Mesenchymal stem cell (in vitro differentiated cells and primary cell): ENCODE results near the gene PARP15.
"Not testable (repeated sequence)": the region's sequence is repeated elsewhere in the genome, so short reads cannot be mapped to it uniquely, and the experiment has no call there.

Experiments
- DNase-seq: peaks from one replicate; pipeline ENCODE4 v3.0.0-alpha.2; 2013
- H2AFZ ChIP-seq: one replicate; pipeline ENCODE4 v1.6.1; 2013; ENCODE audit warnings: low read depth, mild to moderate bottlenecking, control low read depth, inconsistent platforms, low read length, moderate library complexity
- H2AK5ac ChIP-seq: 2 replicates; pipeline ENCODE4 v1.6.1; 2013; ENCODE audit warnings: low read length, moderate library complexity, mild to moderate bottlenecking, inconsistent platforms; ENCODE audit not compliant: severe bottlenecking
- H2BK120ac ChIP-seq: one replicate; pipeline ENCODE4 v1.6.1; 2013; ENCODE audit warnings: low read depth, mild to moderate bottlenecking, inconsistent platforms, low read length, moderate library complexity
- H2BK12ac ChIP-seq, 2 experiments: one replicate each; pipeline ENCODE4 v1.6.1; 2013; ENCODE audit warnings: inconsistent platforms in 2 of 2, low read length in 2 of 2, mild to moderate bottlenecking in 2 of 2, moderate library complexity in 2 of 2, control low read depth in 1 of 2
- H2BK15ac ChIP-seq: one replicate; pipeline ENCODE4 v1.6.1; 2013; ENCODE audit warnings: mild to moderate bottlenecking, low read depth, inconsistent platforms; ENCODE audit not compliant: poor library complexity, severe bottlenecking
- H2BK5ac ChIP-seq: 2 replicates; pipeline ENCODE4 v1.6.1; 2013; ENCODE audit warnings: low read depth, mild to moderate bottlenecking, low read length, control low read depth, inconsistent platforms; ENCODE audit not compliant: poor library complexity, severe bottlenecking
- H3K14ac ChIP-seq, 2 experiments: one replicate each; pipeline ENCODE4 v1.6.1; 2013; ENCODE audit warnings: inconsistent platforms in 2 of 2, low read length in 2 of 2, control low read depth in 1 of 2, mild to moderate bottlenecking in 1 of 2, moderate library complexity in 1 of 2
- H3K18ac ChIP-seq, 2 experiments: one replicate each; pipeline ENCODE4 v1.6.1; 2013; ENCODE audit warnings: inconsistent platforms in 2 of 2, low read length in 2 of 2, control low read depth in 1 of 2, low read depth in 1 of 2, mild to moderate bottlenecking in 1 of 2
- H3K23ac ChIP-seq, 2 experiments: one replicate each; pipeline ENCODE4 v1.6.1; 2013; ENCODE audit warnings: inconsistent platforms in 2 of 2, low read length in 2 of 2, mild to moderate bottlenecking in 2 of 2, moderate library complexity in 2 of 2, control low read depth in 1 of 2
- H3K27ac ChIP-seq: 2 replicates; pipeline ENCODE4 v1.5.1; 2013; ENCODE audit warnings: mild to moderate bottlenecking, moderate library complexity, low read length, control low read depth, inconsistent platforms; ENCODE audit not compliant: poor library complexity, severe bottlenecking
- H3K27me3 ChIP-seq, 2 experiments: 2 replicates each; pipeline versions ENCODE4 v1.6.1 to v1.7.0; 2013; ENCODE audit warnings: low read length in 2 of 2, mild to moderate bottlenecking in 2 of 2, moderate library complexity in 2 of 2, control low read depth in 1 of 2, inconsistent platforms in 1 of 2; ENCODE audit not compliant: control insufficient read depth in 1 of 2, insufficient read depth in 1 of 2
- H3K36me3 ChIP-seq, 2 experiments: 2 replicates each; pipeline versions ENCODE4 v1.6.1 to v1.7.0; 2013; ENCODE audit warnings: low read length in 2 of 2, control low read depth in 1 of 2, inconsistent platforms in 1 of 2, low read depth in 1 of 2, mild to moderate bottlenecking in 1 of 2; ENCODE audit not compliant: insufficient read depth in 2 of 2, control insufficient read depth in 1 of 2
- H3K4ac ChIP-seq, 2 experiments: one replicate each; pipeline ENCODE4 v1.6.1; 2013; ENCODE audit warnings: inconsistent platforms in 2 of 2, low read length in 2 of 2, mild to moderate bottlenecking in 2 of 2, moderate library complexity in 2 of 2, control low read depth in 1 of 2, low read depth in 1 of 2
- H3K4me1 ChIP-seq: 2 replicates; pipeline ENCODE4 v1.6.1; 2013; ENCODE audit warnings: low read depth, low read length, control low read depth; ENCODE audit not compliant: control insufficient read depth, insufficient read depth
- H3K4me2 ChIP-seq: 2 replicates; pipeline ENCODE4 v1.6.1; 2013; ENCODE audit warnings: low read length, mild to moderate bottlenecking, inconsistent platforms; ENCODE audit not compliant: poor library complexity, severe bottlenecking
- H3K4me3 ChIP-seq, 2 experiments: 2 replicates each; pipeline versions ENCODE4 v1.5.1 to v1.7.0; 2013; ENCODE audit warnings: low read length in 2 of 2, mild to moderate bottlenecking in 2 of 2, control low read depth in 1 of 2, low read depth in 1 of 2; ENCODE audit not compliant: insufficient read depth in 1 of 2
- H3K79me1 ChIP-seq: replicated peaks from 2 replicates; pipeline ENCODE4 v1.6.1; 2013; ENCODE audit warnings: mild to moderate bottlenecking, control low read depth, low read length, inconsistent platforms; ENCODE audit not compliant: poor library complexity, severe bottlenecking
- H3K9ac ChIP-seq: 2 replicates; pipeline ENCODE4 v1.7.0; 2013; ENCODE audit warnings: mild to moderate bottlenecking, low read length, moderate library complexity
- H3K9me3 ChIP-seq: 2 replicates; pipeline ENCODE4 v1.7.0; 2013; ENCODE audit warnings: mild to moderate bottlenecking, low read length; ENCODE audit not compliant: control insufficient read depth
- H4K8ac ChIP-seq: one replicate; pipeline ENCODE4 v1.6.1; 2013; ENCODE audit warnings: inconsistent platforms, mild to moderate bottlenecking, low read length, moderate library complexity
- H4K91ac ChIP-seq: one replicate; pipeline ENCODE4 v1.6.1; 2013; ENCODE audit warnings: mild to moderate bottlenecking, low read length, inconsistent platforms
- WGBS: methylation state at CpG from one replicate; pipeline ENCODE4 v1.1.7; 2013; ENCODE audit warnings: mixed read lengths; 5-methylcytosine and 5-hydroxymethylcytosine counted together

PARP15 gene

DNA sequence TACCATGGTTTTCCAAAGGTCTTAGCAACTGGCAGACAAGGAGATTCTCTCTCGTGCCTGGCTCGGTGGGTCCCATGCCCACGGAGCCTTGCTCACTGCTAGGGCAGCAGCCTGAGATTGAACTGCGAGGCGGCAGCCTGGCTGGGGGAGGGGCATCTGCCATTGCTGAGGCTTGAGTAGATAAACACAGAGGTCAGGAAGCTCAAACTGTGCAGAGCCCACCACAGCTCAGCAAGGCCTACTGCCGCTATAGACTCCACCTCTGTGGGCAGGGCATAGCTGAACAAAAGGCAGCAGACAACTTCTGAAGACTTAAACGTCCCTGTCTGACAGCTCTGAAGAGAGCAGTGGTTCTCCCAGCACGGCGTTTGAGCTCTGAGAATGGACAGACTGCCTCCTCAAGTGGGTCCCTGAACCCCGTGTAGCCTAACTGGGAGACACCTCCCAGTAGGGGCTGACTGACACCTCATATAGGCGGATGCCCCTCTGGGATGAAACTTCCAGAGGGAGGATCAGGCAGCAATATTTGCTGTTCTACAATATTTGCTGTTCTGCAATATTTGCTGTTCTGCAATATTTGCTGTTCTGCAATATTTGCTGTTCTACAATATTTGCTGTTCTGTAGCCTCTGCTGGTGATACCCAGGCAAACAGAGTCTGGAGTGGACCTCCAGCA, 73.9 kb downstream of the PARP15 start:
- not testable (repeated sequence) for H3K27ac ChIP-seq, H3K4me3 ChIP-seq, H2BK5ac ChIP-seq, H3K36me3 ChIP-seq, H2BK15ac ChIP-seq, H3K14ac ChIP-seq, H4K8ac ChIP-seq, H2BK120ac ChIP-seq, DNase-seq, H3K9me3 ChIP-seq, H3K9ac ChIP-seq, H4K91ac ChIP-seq, H3K4ac ChIP-seq, H3K4me1 ChIP-seq, H3K18ac ChIP-seq, H3K79me1 ChIP-seq, H2BK12ac ChIP-seq, H2AK5ac ChIP-seq, H3K4me2 ChIP-seq, H2AFZ ChIP-seq, H3K27me3 ChIP-seq, H3K23ac ChIP-seq
- 76% methylated on average over 11 of the region's 11 CpGs for WGBS

DNA sequence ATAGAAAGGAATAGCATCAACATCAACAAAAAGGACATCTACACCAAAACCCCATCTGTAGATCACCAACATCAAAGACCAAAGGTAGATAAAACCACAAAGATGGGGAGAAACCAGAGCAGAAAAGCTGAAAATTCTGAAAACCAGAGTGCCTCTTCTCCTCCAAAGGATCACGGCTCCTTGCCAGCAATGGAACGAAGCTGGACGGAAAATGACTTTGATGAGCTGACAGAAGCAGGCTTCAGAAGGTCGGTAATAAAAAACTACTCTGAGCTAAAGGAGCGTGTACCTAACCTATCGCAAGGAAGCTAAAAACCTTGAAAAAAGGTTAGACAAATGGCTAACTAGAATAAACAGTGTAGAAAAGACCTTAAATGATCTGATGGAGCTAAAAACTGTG, 74.5 kb downstream of the PARP15 start:
- not testable (repeated sequence) for H3K27ac ChIP-seq, H3K4me1 ChIP-seq, H4K8ac ChIP-seq, H3K9ac ChIP-seq, H2BK5ac ChIP-seq, H2AK5ac ChIP-seq, H2BK12ac ChIP-seq, H3K36me3 ChIP-seq, H3K27me3 ChIP-seq, H3K23ac ChIP-seq, H3K79me1 ChIP-seq, H3K18ac ChIP-seq, H2BK120ac ChIP-seq, DNase-seq, H3K4me3 ChIP-seq, H2BK15ac ChIP-seq, H2AFZ ChIP-seq, H4K91ac ChIP-seq, H3K4ac ChIP-seq, H3K4me2 ChIP-seq, H3K9me3 ChIP-seq, H3K14ac ChIP-seq
- 96% methylated on average over 6 of the region's 6 CpGs for WGBS

DNA sequence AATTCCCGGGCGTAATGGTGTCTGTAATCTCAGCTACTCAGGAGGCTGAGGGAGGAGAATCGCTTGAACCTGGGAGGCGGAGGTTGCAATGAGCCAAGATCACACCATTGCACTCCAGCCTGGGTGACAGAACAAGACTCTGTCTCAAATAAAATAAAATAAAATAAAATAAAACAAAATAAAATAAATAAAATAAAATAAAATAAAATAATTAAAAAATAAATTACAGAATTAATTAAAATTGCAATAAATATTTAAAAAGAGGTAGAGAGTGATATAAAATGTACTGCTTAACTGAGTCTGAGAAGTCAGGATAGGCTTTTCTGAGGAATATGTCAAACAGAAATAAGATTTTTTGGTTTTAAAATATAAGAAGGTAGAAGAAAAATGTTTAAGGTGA, 80.9 kb downstream of the PARP15 start:
- H3K9ac ChIP-seq, H2AK5ac ChIP-seq, H2BK15ac ChIP-seq, H4K91ac ChIP-seq, H2BK120ac ChIP-seq, H3K27me3 ChIP-seq, H3K18ac ChIP-seq, H4K8ac ChIP-seq, H3K4ac ChIP-seq, DNase-seq, H3K14ac ChIP-seq, H3K4me3 ChIP-seq, H3K79me1 ChIP-seq, H2BK5ac ChIP-seq, H3K4me1 ChIP-seq, H3K23ac ChIP-seq, H2AFZ ChIP-seq, H3K36me3 ChIP-seq, H3K4me2 ChIP-seq, H3K27ac ChIP-seq, H3K9me3 ChIP-seq, H2BK12ac ChIP-seq: not testable (repeated sequence)
- WGBS: 90% methylated on average over 2 of the region's 4 CpGs

DNA sequence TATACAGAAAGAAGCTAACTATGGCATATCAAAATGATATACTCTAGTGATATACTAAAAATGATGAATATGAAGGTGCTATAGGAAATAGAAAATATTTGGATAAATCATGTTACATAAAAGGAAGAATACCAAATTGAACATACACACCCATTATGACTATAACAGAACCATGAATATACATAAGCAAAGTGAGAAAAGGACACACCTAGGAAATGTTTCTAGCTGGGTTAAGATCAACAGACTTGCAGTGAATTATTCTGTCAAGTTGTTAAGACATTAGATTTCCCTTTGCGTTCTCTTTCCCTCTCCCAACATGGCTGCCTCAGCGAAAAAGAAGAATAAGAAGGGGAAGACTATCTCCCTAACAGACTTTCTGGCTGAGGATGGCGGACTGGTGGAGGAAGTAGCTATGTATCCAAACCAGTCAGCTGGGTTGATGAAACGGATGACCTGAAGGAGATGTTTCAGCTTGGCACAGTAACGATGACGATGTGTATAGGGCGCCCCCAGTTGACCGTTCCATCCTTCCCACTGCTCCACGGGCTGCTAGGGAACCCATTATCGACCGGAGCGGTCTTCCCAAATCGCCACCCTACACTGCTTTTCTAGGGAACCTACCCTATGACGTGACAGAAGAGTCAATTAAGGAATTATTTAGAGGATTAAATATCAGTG, 83.0 kb downstream of the PARP15 start:
- Histone ChIP-seq H3K27me3 (no peaks in the 10 kb centered on the region), H4K8ac (no peak overlapping the region)

More for the DNA sequence above, 83.0 kb downstream of the PARP15 start:
- no peak overlapping the region for H2BK5ac ChIP-seq
- H3K4me3 ChIP-seq: no peak overlapping the region
- no peak overlapping the region for H3K27ac ChIP-seq
- H3K18ac ChIP-seq: no peak overlapping the region
- no peaks in the 10 kb centered on the region for H3K9me3 ChIP-seq
- DNase-seq: no peak
- no peak overlapping the region for H3K4me2 ChIP-seq
- H3K4me1 ChIP-seq: no peaks in the 10 kb centered on the region
- H2AK5ac ChIP-seq: no peak overlapping the region
- no peak overlapping the region for H2BK15ac ChIP-seq
- H3K79me1 ChIP-seq: no peaks in the 10 kb centered on the region
- no peak overlapping the region for H3K9ac ChIP-seq
- H2BK120ac ChIP-seq: no peak overlapping the region
- no peak overlapping the region for H4K91ac ChIP-seq
- no peak overlapping the region for H3K23ac ChIP-seq
- WGBS: 63% methylated on average over 10 of the region's 14 CpGs
- H3K14ac ChIP-seq: peak overlapping the region in 1 of 2 experiments; percentile 53
- no peak overlapping the region for H2BK12ac ChIP-seq
- H3K4ac ChIP-seq: no peak overlapping the region
- no peak overlapping the region for H2AFZ ChIP-seq
- H3K36me3 ChIP-seq: no peaks in the 10 kb centered on the region
